Stimulated activated CD4-positive, alpha-beta T cell treated with anti-CD3 and anti-CD28 coated beads, TNF-alpha, amount 100 ng/mL, for 1 hour (primary cell): Measurements from ENCODE around the gene CNDP1.
"Not testable (repeated sequence)": the region's sequence is repeated elsewhere in the genome, so short reads cannot be mapped to it uniquely, and the experiment has no call there.

Source experiments
- DNase-seq, 3 donors: peaks; one replicate each; pipeline ENCODE4 v3.0.0-alpha.2; 2020; ENCODE audit warnings: low read depth in 3 of 3, low spot score in 1 of 3

CNDP1 gene

GRCh38 chr18:74520096-74520833 is 14.0 kb upstream of the CNDP1 start:
- no peak for DNase-seq

DNA sequence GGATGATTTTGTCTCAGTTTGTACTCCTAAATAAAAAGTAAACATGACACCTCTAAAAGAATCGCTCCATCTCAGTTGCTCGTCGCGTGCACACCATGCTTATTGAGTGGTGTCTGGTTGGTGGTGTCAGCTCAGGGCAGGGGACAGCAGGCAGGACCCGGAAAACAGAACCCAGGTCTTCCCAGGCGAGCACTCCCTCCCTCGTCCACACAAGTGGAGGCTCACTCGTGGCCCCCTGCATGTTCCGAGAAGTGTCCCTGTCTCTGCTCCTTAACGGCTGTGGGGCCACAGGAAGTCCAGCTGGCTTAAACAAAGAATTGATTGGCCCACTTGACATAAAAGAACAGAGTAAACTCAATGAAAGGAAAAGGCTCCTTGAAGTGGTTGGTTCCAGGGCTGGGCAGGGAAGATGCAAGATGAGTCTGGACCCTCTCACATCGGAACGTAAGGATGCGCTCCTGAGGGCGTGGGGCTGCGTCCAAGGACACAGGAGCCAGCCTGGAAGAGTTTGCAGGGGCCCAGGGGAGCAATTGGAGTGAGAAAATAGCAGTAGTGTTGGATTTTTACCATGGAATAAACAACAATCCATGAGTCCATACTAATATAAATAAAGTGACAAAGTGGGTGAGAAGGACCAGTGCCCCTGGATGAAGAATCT is 13.1 kb upstream of the CNDP1 start:
- DNase-seq: no peak

DNA sequence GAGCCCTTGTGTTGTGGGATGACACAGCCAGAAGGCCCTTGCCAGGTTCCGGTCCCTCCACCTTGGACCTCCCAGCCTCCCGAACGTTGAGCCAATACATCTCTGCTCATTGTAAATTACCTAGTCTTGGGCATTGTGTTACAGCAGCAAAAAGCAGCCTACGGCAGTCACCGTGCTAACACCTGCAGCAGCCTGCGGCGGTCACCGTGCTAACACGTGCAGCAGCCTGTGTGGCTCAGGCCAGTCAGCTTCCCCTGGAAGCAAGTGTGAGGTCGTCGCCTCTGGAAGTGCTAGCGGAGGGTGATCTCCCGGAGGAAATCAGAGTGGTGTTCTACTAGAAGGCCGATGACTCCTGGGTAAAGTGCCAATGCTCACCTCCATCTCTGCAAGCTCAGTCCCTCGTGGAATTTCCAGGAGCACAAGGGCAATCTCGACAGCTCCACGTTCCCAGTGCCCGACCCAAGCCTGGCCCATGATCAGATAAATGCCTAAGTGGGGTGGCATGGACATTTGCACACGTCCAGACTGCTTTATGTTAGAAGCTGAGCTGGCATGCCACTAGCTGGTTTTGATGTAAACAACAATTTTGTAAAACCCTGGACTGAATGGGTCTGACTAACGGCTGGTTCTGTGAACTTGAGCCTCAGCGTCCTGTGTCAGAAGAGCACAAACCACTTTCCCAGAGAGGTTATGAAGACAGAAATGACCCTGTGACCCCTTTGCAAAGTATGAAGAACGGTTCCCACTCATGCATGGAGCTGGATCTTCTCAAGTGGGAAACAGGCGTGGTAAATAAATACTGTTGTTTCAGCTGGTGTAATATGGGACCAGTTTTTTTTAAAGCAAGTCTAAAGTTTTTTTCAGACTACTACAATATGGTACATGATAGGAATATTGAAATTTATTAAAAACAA is 11.4 kb upstream of the CNDP1 start:
- no peak for DNase-seq

- DNase-seq: no peak
Observed at GRCh38 chr18:74524097-74524496, 10.2 kb upstream of the CNDP1 start.

GRCh38 chr18:74524915-74525314 is 9.4 kb upstream of the CNDP1 start:
- not testable (repeated sequence) for DNase-seq

DNA sequence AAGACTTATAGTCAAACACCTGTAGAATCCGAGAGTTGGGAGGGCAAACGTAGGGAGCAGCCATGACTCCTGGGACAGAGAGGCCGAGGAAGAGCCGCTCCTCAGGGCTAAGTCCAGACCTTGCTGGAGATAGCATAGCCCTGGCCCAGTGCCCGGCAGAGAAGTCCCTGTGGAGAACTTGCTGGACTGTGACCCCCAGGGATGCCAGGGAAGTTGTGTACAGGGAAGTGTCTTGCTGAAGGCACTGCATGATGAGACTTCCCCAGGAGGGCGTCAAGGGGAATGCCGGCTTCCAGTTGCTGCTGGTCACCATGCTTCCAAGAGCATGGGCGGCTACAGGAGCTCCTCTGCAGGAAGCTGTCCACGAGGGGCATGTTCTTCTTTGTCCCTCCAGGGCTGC is 8.6 kb upstream of the CNDP1 start:
- no peak for DNase-seq

- DNase-seq: no peak
Observed at GRCh38 chr18:74526488-74526887, 7.8 kb upstream of the CNDP1 start.

DNA sequence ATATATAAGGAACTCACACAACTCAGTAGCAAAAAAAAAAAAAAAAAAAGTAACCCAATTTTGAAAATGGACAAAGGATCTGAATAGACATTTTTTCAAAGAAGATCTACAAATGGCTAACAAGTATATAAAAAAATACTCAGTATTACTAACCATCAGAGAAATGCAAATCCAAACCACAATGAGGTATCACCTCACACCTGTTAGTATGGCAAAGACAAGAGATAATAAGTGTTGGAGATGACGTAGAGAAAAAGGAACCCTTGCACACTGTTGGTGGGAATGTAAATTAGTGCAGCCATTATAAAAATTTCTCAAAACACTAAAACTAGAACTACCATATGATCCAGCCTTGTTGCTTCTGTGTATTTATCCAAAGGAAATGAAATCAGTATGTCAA is 5.8 kb upstream of the CNDP1 start:
- no peak for DNase-seq

- DNase-seq: no peak
Observed at GRCh38 chr18:74528913-74529312, 5.4 kb upstream of the CNDP1 start.

DNA sequence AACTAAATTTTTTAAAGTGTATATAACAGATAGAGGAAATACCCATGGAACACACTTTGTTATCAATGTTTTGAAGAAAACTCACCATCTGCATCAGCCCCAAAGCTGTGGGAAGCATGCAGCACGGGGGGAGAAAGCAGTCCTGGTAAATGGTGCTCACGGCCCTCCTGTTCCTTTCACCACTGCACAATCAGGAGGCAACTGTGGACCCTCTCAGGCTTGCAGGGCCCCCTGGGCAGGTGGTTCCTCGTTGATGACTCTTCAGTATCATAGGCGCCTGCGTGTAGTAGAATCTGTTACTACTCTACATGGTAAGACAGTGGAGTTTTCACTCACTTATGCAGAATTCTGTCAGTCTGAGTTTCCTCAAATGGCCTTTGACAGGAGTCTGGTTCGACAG is 4.9 kb upstream of the CNDP1 start:
- DNase-seq: no peak

- no peak for DNase-seq
Observed at GRCh38 chr18:74529811-74530583, 4.3 kb upstream of the CNDP1 start.

GRCh38 chr18:74530584-74530862 is 3.8 kb upstream of the CNDP1 start:
- no peak for DNase-seq

DNA sequence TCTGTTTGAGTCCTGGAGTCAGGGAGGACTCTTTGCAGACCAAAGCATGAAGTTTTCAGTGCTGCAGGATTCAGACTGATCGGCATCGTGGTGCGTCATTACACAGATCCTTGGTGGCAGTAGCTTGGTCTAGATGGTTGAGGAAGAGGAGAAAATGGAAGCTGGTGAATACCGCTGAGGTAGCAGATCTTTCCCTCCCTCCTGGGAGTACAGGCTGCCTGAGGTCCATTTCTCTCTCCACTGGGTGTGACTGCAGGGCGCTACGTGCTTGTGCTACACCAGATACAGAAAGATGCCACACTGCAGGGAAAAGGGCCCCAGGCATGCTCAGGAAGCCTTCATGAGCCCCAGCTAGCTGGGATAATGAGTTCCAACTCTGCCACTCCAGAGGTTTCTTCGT is 3.3 kb upstream of the CNDP1 start:
- DNase-seq: no peak

- DNase-seq: no peak
Observed at GRCh38 chr18:74532511-74533025, 1.7 kb upstream of the CNDP1 start.

GRCh38 chr18:74533666-74534065 is 634 bp upstream of the CNDP1 start:
- DNase-seq: no peak

DNA sequence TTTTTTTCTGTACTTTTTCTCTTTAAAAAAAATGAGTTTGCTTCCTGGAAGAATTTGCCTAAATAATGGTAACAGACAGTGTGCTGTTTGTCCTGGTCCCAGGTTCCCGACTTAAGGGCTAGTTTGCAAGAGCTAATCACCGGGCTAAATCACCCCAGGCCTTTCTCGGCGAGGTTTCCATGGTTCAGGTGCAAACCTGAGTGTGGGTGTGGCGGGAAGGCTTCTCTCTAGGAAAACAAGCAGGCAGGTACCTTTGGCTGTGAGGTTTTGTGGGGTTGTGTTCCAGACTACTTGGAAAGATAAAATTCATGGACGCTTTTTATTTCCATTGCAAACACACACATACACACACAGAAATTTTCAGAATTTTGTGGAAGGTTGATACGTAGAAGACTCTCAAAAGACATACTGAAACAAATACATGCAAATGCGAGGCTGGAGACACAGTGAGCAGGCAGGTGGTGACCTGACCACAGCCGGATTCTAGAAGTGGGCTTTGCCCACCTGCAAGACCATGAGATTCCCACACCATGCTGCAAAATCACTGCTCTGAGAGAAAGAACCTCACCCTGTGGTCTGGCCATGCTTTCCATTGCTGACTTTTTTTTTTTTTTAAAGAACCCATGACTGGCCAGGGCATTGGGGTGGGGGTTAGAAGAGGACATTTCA is 815 bp downstream of the CNDP1 start:
- DNase-seq: no peak

DNA sequence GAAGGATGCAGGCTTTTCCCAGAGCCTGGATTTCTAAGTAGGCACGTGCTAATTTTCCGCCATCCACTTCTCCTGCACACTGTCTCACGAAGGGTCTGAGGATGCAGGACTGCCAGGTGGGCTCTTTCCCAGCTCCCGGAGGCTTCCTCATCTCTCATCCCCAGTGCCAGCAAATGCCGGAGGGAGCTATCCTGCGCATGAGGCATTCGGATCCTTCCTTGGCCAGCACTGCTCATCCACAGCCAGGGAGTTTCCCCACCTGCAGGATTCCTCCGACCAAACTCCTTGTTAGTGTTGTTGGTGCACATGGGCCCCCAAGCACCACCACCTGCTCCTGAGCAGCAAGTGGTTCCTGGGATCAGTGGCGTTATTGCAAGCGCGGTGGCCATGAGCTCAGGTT is 5.0 kb downstream of the CNDP1 start:
- DNase-seq: no peak

DNA sequence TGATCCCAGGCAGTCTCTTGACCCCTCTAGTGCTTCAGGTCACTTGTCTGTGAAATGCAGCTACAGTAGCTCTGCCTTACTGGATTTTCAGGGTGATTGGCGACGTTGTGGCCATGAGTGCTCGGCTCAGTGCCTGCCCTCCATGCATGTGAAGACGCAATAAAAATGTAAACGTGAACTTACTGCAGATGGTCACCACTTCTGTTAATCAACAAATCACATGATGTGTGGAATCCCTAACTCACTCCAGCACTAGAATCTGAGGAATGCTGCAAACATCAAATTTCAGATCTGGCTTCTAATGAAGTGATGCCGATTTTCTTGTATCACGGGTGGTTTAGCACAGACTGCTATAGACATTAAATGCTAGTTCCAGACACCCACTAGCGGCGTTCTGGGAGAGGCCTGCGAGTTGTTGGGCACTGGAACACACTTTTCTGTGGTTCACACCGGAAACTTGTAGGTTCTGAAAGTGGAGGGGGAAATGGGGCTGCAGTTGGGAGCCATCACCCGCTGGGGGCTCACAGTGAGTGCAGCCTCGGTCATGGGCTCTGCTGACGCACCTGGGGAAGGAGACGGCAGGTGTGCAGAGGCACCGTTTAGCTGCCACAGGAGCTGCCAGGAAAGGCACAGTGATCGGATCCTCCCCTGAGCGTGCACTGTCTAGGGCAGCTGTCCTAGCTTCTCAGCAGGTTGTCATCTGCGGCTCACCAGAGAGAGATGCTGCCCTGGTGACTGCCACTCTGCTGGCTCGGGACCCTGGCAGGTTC is 6.5 kb downstream of the CNDP1 start:
- no peak for DNase-seq

- no peak for DNase-seq
Observed at GRCh38 chr18:74541703-74542555, 7.6 kb downstream of the CNDP1 start.
